HS-27A (cell line): Measurements from ENCODE around the gene CALN1.
"Not testable (repeated sequence)": the region's sequence is repeated elsewhere in the genome, so short reads cannot be mapped to it uniquely, and the experiment has no call there.

Experiments used
- DNase-seq: peaks from one replicate; pipeline ENCODE4 v3.0.0-alpha.2; 2012; ENCODE audit warnings: low read depth, missing footprints

CALN1 gene

GRCh38 chr7:72412121-72412618, at the start of gene CALN1:
Gene CALN1, minus strand, starts transcription at chr7:72412338.
- not testable (repeated sequence) for DNase-seq

GRCh38 chr7:72453471-72453870, 41.3 kb upstream of the CALN1 start:
- DNase-seq = no peak

GRCh38 chr7:72447465-72448204, 35.5 kb upstream of the CALN1 start:
- DNase-seq = no peak

GRCh38 chr7:72446591-72447462, 34.7 kb upstream of the CALN1 start:
- DNase-seq = no peak

- DNase-seq = no peak
Measured at GRCh38 chr7:72446131-72446530, 34.0 kb upstream of the CALN1 start.

- no peak for DNase-seq
Measured at GRCh38 chr7:72445580-72445979, 33.4 kb upstream of the CALN1 start.

- no peak for DNase-seq
Measured at GRCh38 chr7:72445075-72445474, 32.9 kb upstream of the CALN1 start.

- no peak for DNase-seq
Measured at GRCh38 chr7:72444026-72444776, 32.1 kb upstream of the CALN1 start.

GRCh38 chr7:72441791-72442190, 29.7 kb upstream of the CALN1 start:
- no peak for DNase-seq

- DNase-seq = no peak
Measured at GRCh38 chr7:72438491-72438890, 26.4 kb upstream of the CALN1 start.

- no peak for DNase-seq
Measured at GRCh38 chr7:72437610-72438009, 25.5 kb upstream of the CALN1 start.

- DNase-seq = no peak
Measured at GRCh38 chr7:72437061-72437585, 25.0 kb upstream of the CALN1 start.

- no peak for DNase-seq
Measured at GRCh38 chr7:72435925-72436480, 23.9 kb upstream of the CALN1 start.

GRCh38 chr7:72435366-72435765, 23.2 kb upstream of the CALN1 start:
- DNase-seq = no peak

GRCh38 chr7:72430531-72430930, 18.4 kb upstream of the CALN1 start:
- DNase-seq = no peak

GRCh38 chr7:72429316-72429715, 17.2 kb upstream of the CALN1 start:
- DNase-seq = no peak

- DNase-seq = no peak
Measured at GRCh38 chr7:72416846-72417245, 4.7 kb upstream of the CALN1 start.

- DNase-seq = no peak
Measured at GRCh38 chr7:72415586-72415985, 3.4 kb upstream of the CALN1 start.

GRCh38 chr7:72413886-72414285, 1.7 kb upstream of the CALN1 start:
- DNase-seq = no peak

- DNase-seq = no peak
Measured at GRCh38 chr7:72413290-72413689, 1.2 kb upstream of the CALN1 start.

GRCh38 chr7:72411419-72411818, 719 bp downstream of the CALN1 start:
- DNase-seq = no peak

GRCh38 chr7:72409638-72410015, 2.5 kb downstream of the CALN1 start:
- no peak for DNase-seq
